Glutamatergic neuron (in vitro differentiated cells): Measurements from ENCODE around the gene CUEDC2. TPM values are rescaled to one million over a fixed set of nuclear protein-coding genes. Genes with fewer than 3 reads are reported as not detected.

ENCODE experiments used
- DNase-seq: peaks from one replicate; pipeline ENCODE4 v3.0.0; 2022
- H3K27ac Mint-ChIP-seq: one replicate; pipeline ENCODE4 v1.8.0; 2020; ENCODE audit warnings: mild to moderate bottlenecking, mixed read lengths, inconsistent platforms; ENCODE audit not compliant: unreplicated experiment
- H3K27me3 Mint-ChIP-seq: one replicate; pipeline ENCODE4 v1.8.0; 2020; ENCODE audit warnings: mild to moderate bottlenecking, moderate library complexity, mixed read lengths, inconsistent platforms; ENCODE audit not compliant: unreplicated experiment
- H3K36me3 Mint-ChIP-seq: one replicate; pipeline ENCODE4 v1.8.0; 2020; ENCODE audit warnings: mild to moderate bottlenecking, mixed read lengths, inconsistent platforms; ENCODE audit not compliant: unreplicated experiment
- H3K4me1 Mint-ChIP-seq: one replicate; pipeline ENCODE4 v1.8.0; 2020; ENCODE audit warnings: mild to moderate bottlenecking, low read depth, mixed read lengths, inconsistent platforms; ENCODE audit not compliant: unreplicated experiment
- H3K4me3 Mint-ChIP-seq: one replicate; pipeline ENCODE4 v1.8.0; 2020; ENCODE audit warnings: mild to moderate bottlenecking, mixed read lengths, inconsistent platforms; ENCODE audit not compliant: unreplicated experiment
- H3K9me3 Mint-ChIP-seq: one replicate; pipeline ENCODE4 v1.8.0; 2020; ENCODE audit warnings: mild to moderate bottlenecking, moderate library complexity, mixed read lengths, inconsistent platforms; ENCODE audit not compliant: unreplicated experiment
- total RNA-seq: library from RNA; stranded (reverse); fragmentation: NEBNext Ultra II Directional; extraction: Animal tissue kit (Norgen Biotek cat#: 25700); gene quantifications from one replicate; pipeline ENCODE4 v1.2.1, GENCODE V29; 2021; ENCODE audit not compliant: unreplicated experiment
- TF ChIP-seq, protein P1 (sequence below): fragments of 200-600 bp; sonication (generic); IDR thresholded peaks from one replicate; pipeline ENCODE4 v1.5.0; 2021; ENCODE audit not compliant: partially characterized antibody, unreplicated experiment

CUEDC2 gene
- total RNA-seq, 1 donor from 2014 or later = 104 TPM

DNA sequence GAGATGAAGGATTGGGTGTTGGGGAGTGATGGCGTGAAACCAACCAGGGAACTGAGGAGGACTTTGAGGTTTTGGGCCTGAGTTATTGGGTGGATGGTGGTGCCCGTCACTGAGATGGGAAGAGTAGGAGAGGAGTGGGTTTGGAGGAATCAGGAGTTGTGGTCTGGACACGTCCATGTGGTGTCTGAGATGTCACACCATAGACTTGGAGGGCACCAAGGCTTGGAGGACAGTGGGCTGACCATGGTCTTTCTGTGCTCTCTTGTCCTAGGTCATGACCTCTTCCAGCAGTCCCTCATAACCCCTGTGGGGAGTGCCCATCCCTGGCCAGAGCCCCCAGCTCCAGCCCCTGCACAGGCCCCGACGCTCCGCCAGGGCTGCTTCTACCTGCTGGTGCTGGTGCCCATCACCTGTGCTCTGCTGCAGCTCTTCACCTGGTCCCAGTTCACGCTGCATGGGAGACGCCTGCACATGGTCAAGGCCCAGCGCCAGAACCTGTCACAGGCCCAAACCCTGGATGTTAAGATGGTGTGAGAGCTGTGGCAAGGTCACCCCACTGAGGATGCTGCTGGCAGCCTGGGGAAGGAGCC is 43.2 kb upstream of the CUEDC2 start:
- no peak overlapping the region for H3K4me3 Mint-ChIP-seq
- no peaks in the 10 kb centered on the region for H3K36me3 Mint-ChIP-seq
- peak overlapping the region; percentile 1 for H3K27ac Mint-ChIP-seq
- H3K27me3 Mint-ChIP-seq = peaks cover 8% of the 10 kb centered on the region
- H3K9me3 Mint-ChIP-seq = peaks cover 16% of the 10 kb centered on the region
- TF ChIP-seq, protein P1, sequence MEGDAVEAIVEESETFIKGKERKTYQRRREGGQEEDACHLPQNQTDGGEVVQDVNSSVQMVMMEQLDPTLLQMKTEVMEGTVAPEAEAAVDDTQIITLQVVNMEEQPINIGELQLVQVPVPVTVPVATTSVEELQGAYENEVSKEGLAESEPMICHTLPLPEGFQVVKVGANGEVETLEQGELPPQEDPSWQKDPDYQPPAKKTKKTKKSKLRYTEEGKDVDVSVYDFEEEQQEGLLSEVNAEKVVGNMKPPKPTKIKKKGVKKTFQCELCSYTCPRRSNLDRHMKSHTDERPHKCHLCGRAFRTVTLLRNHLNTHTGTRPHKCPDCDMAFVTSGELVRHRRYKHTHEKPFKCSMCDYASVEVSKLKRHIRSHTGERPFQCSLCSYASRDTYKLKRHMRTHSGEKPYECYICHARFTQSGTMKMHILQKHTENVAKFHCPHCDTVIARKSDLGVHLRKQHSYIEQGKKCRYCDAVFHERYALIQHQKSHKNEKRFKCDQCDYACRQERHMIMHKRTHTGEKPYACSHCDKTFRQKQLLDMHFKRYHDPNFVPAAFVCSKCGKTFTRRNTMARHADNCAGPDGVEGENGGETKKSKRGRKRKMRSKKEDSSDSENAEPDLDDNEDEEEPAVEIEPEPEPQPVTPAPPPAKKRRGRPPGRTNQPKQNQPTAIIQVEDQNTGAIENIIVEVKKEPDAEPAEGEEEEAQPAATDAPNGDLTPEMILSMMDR = no peak
- DNase-seq = no peak
- H3K4me1 Mint-ChIP-seq = peaks cover 4% of the 10 kb centered on the region

GRCh38 chr10:102473445-102474331 is 41.3 kb upstream of the CUEDC2 start:
- H3K4me1 Mint-ChIP-seq = peaks cover 2% of the 10 kb centered on the region
- no peak overlapping the region for H3K4me3 Mint-ChIP-seq
- no peak overlapping the region for H3K27ac Mint-ChIP-seq
- no peaks in the 10 kb centered on the region for H3K36me3 Mint-ChIP-seq
- TF ChIP-seq, protein P1 = no peak
- no peak for DNase-seq
- peaks cover 7% of the 10 kb centered on the region for H3K27me3 Mint-ChIP-seq
- H3K9me3 Mint-ChIP-seq = peaks cover 8% of the 10 kb centered on the region

DNA sequence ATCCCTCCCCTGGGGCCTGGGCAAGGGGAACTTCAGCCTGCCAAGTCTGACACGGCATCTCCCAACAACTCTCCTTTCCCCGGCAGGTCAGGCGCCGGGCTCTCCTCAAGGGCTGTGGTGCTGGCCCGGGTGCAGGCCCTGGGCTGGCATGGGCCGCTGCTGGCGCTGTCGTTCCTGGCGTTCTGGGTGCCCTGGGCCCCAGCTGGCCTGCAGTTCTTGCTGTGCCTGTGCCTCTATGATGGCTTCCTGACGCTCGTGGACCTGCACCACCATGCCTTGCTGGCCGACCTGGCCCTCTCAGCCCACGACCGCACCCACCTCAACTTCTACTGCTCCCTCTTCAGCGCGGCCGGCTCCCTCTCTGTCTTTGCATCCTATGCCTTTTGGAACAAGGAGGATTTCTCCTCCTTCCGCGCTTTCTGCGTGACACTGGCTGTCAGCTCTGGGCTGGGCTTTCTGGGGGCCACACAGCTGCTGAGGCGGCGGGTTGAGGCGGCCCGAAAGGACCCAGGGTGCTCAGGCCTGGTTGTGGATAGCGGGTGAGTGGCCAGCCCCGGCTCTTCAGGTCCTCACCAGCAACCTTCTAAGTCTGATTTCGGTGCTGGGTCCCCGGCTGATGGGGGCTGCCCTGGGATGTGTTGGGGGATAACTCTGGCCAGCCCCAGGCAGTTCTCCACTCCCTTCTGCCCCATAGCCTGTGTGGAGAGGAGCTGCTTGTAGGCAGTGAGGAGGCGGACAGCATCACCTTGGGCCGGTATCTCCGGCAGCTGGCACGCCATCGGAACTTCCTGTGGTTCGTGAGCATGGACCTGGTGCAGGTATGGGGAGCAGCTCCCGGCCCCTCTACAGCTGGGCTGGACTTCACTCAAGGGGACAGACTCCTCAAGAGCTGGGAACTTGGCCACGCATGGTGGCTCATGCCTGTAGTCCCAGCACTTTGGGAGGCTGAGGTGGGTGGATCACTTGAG is 38.5 kb upstream of the CUEDC2 start:
- no peak overlapping the region for H3K4me3 Mint-ChIP-seq
- peaks cover 2% of the 10 kb centered on the region for H3K9me3 Mint-ChIP-seq
- TF ChIP-seq, protein P1 = no peak
- no peaks in the 10 kb centered on the region for H3K36me3 Mint-ChIP-seq
- H3K27me3 Mint-ChIP-seq = peaks cover 7% of the 10 kb centered on the region
- peaks cover 2% of the 10 kb centered on the region for H3K4me1 Mint-ChIP-seq
- no peak overlapping the region for H3K27ac Mint-ChIP-seq
- DNase-seq = no peak

GRCh38 chr10:102468683-102469082 is 36.3 kb upstream of the CUEDC2 start:
- peaks cover 3% of the 10 kb centered on the region for H3K4me1 Mint-ChIP-seq
- no peak overlapping the region for H3K27ac Mint-ChIP-seq
- peaks cover 1% of the 10 kb centered on the region for H3K27me3 Mint-ChIP-seq
- no peaks in the 10 kb centered on the region for H3K36me3 Mint-ChIP-seq
- TF ChIP-seq, protein P1 = no peak
- H3K9me3 Mint-ChIP-seq = peaks cover 4% of the 10 kb centered on the region
- DNase-seq = no peak
- H3K4me3 Mint-ChIP-seq = no peak overlapping the region
